Naive B cell (primary cell): ENCODE data around the gene SPAG9. TPM values are rescaled to one million over a fixed set of nuclear protein-coding genes. Genes with fewer than 3 reads are reported as not detected.
A peak's percentile ranks its signal among the peaks of the same experiment; 100 is the strongest.

Source experiments
- ATAC-seq, 2 donors: fragments of 150-1000 bp; cut with Tn5 transposase; 2 replicates each; pipeline ENCODE4 v1.10.0; 2021; ENCODE audit warnings: low read depth in 2 of 2, mild to moderate bottlenecking in 2 of 2, moderate library complexity in 2 of 2
- DNase-seq: peaks from one replicate; pipeline ENCODE4 v3.0.0; 2022
- H3K27ac Mint-ChIP-seq, 6 donors: one replicate each; pipeline ENCODE4 v1.8.0; 2020 to 2022; ENCODE audit warnings: mild to moderate bottlenecking in 6 of 6, mixed read lengths in 6 of 6, moderate library complexity in 5 of 6, inconsistent platforms in 2 of 6
- H3K27me3 Mint-ChIP-seq, 3 donors: one replicate each; pipeline ENCODE4 v1.8.0; 2021 to 2022; ENCODE audit warnings: mixed read lengths in 3 of 3, mild to moderate bottlenecking in 1 of 3
- H3K36me3 Mint-ChIP-seq, 2 donors: one replicate each; pipeline ENCODE4 v1.8.0; 2020 to 2022; ENCODE audit warnings: mixed read lengths in 2 of 2, inconsistent platforms in 1 of 2, mild to moderate bottlenecking in 1 of 2
- H3K4me1 Mint-ChIP-seq, 3 donors: one replicate each; pipeline ENCODE4 v1.8.0; 2020 to 2022; ENCODE audit warnings: mixed read lengths in 3 of 3, inconsistent platforms in 1 of 3, mild to moderate bottlenecking in 1 of 3, moderate library complexity in 1 of 3
- H3K4me3 Mint-ChIP-seq, 8 donors: one replicate each; pipeline ENCODE4 v1.8.0; 2020 to 2022; ENCODE audit warnings: mild to moderate bottlenecking in 8 of 8, mixed read lengths in 8 of 8, moderate library complexity in 8 of 8, inconsistent platforms in 2 of 8
- H3K9me3 Mint-ChIP-seq, 7 donors: one replicate each; pipeline ENCODE4 v1.8.0; 2020 to 2022; ENCODE audit warnings: mixed read lengths in 7 of 7, mild to moderate bottlenecking in 5 of 7, inconsistent platforms in 2 of 7, moderate library complexity in 1 of 7
- polyA plus RNA-seq, 6 donors: library from polyadenylated mRNA; unstranded; fragments of 300-500 nt; fragmentation: Illumina TruSeq; gene quantifications; one replicate each; pipeline ENCODE4 v1.2.3, GENCODE V29; 2021; ENCODE audit warnings: low read depth in 6 of 6

Gene SPAG9
- polyA plus RNA-seq, 6 donors from 2014 or later = 1.9 to 7.2 (median 5.2) TPM

DNA sequence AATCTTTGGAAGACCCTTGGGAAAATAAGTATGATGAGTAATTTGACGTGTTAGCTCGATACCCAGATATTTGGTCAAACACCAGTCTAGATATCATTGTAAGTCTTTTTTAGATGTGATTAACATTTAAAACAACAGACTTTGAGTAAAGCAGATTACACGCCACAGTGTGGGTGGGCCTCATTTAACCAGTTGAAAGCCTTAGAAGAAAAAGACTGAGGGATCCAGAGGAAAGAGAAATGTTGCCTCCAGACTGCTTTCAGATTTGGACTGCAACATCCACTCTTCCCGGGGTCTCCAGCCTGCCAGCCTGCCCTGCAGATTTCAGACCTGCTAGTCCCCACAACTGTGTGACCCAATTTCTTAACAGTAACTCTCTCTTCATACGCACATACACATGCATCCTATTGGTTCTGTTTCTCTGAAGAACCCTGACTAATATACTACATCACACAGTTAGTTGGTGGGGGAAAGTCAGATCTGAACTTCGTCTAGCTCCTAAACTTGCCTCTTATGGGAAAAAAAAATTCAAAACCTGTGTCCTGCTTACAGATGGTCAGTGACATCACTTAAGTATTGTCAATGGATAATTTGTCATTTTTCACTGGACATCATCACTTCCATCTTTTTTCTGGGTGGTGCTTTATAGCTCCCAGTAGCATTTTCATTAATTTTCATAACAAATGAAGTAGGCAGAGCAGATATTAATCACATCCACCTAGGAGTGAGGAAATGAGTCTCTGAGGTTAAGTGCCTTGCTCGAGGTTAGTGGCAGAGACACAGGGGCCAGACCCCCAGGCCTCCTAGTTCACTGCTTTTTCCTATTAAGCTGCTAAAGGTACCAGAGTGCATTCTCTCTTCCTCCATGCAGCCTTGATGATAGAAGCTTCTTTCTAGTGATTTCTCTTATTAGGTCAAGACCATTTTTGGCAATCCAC, 146.8 kb downstream of the SPAG9 start:
- peak overlapping the region in 2 of 6 donors; percentile 56 to 71 for H3K27ac Mint-ChIP-seq
- peaks cover 0 to 5% (median 0%) of the 10 kb centered on the region in 3 donors for H3K4me1 Mint-ChIP-seq
- ATAC-seq (no peak), DNase-seq (no peak)
- H3K4me3 Mint-ChIP-seq = no peak overlapping the region
- no peaks in the 10 kb centered on the region for H3K9me3 Mint-ChIP-seq
- H3K27me3 Mint-ChIP-seq = no peaks in the 10 kb centered on the region
- peaks cover 20 to 26% of the 10 kb centered on the region in 2 donors for H3K36me3 Mint-ChIP-seq

DNA sequence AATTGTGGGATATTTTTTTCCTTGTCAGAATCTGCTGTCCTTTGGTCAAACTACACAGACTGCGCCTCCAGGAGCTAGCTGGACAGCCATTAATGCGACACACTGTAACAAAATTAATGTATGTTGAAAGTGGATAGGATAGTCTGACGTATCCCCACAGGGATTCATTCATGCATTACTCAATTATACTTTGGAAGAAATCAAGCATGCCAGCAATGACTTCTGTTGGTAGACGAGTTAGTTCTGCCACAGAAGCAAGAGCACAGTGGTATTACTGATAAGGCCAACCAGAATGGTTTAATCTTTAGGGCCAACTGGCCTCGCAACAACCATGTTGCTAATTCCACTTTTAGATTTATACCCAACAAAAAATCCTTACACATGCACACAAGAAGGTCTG, 148.1 kb downstream of the SPAG9 start:
- peaks cover 11 to 17% of the 10 kb centered on the region in 2 donors for H3K36me3 Mint-ChIP-seq
- ATAC-seq (no peak), DNase-seq (no peak)
- H3K27ac Mint-ChIP-seq = no peak overlapping the region
- H3K27me3 Mint-ChIP-seq = no peaks in the 10 kb centered on the region
- H3K4me3 Mint-ChIP-seq = no peak overlapping the region
- no peaks in the 10 kb centered on the region for H3K9me3 Mint-ChIP-seq
- peaks cover 0 to 5% (median 0%) of the 10 kb centered on the region in 3 donors for H3K4me1 Mint-ChIP-seq

DNA sequence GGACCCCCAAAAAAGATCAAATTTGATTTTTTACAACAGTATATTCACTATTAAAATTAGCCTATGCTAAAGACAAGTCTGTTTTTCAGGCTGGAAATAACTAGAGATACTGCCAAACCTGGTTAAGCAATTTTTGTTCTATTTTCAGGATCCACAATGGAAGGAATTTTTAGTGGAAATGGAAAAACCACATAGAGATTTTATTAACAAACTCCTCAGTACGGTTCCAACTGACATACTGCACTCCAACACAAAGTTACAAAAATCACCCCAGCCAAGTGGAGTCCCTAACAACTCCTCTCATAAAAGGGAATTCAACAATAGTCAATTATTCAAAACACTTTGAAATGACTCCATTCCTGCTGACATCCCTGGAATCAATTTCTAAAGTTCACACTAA, 152.9 kb downstream of the SPAG9 start:
- no peaks in the 10 kb centered on the region for H3K9me3 Mint-ChIP-seq
- peaks cover 0 to under 1% (median 0%) of the 10 kb centered on the region in 3 donors for H3K4me1 Mint-ChIP-seq
- no peak for ATAC-seq
- H3K27ac Mint-ChIP-seq = peak overlapping the region in 1 of 6 donors; percentile 44
- no peak overlapping the region for H3K4me3 Mint-ChIP-seq
- H3K27me3 Mint-ChIP-seq = no peaks in the 10 kb centered on the region
- DNase-seq = no peak
- H3K36me3 Mint-ChIP-seq = peaks cover 12 to 18% of the 10 kb centered on the region in 2 donors

DNA sequence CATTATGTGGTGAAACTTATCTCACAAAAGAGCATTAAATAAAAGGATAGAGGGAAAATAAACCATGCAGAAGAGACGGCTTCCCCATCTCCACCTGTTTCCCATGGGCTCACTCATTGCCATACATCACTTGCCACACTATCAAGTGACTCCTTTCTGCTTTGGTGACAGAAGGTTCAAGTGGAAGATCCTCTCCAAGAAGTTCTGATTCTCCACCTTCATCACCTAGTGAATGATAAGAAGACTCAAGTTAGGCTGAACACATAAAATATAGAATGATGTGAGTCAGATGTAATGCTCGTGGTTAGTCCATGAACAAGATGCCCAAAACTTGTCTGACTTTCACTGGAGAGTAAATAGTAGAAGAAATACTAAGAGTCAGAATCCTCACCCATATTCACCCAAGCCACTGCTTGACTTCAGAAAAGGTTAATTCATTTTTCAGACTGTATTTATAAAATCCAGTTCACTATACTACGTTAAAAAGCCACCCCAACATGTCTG, 154.5 kb downstream of the SPAG9 start:
- Mint-ChIP-seq H3K9me3 (no peaks in the 10 kb centered on the region), H3K36me3 (peaks cover 17 to 18% of the 10 kb centered on the region in 2 donors), H3K4me3 (no peak overlapping the region), H3K4me1 (no peaks in the 10 kb centered on the region), H3K27ac (peak overlapping the region in 3 of 6 donors; percentile 6 to 28 (median 27)), H3K27me3 (no peaks in the 10 kb centered on the region)
- no peak for ATAC-seq
- no peak for DNase-seq

DNA sequence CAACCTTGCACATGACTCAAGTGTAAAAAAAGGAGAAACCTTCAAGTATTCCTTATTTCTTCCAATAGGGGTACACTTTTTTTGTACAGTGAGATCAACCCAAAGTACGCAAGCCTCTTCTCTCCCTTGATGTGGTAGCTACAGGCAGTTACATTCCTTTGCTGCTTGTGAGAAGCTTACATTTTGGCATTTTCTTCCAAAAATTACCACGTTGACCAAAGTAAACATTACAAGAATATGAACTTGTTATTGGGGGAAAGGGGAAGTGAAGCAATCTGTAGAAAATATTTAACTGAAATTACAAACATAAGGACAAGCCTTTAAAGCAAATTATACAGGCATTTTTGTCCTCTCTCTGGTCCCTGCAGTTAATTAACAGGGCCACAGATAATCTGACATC, 157.5 kb downstream of the SPAG9 start:
- H3K4me3 Mint-ChIP-seq = no peak overlapping the region
- no peaks in the 10 kb centered on the region for H3K9me3 Mint-ChIP-seq
- no peak overlapping the region for H3K27ac Mint-ChIP-seq
- no peaks in the 10 kb centered on the region for H3K4me1 Mint-ChIP-seq
- no peaks in the 10 kb centered on the region for H3K27me3 Mint-ChIP-seq
- peaks cover 9 to 17% of the 10 kb centered on the region in 2 donors for H3K36me3 Mint-ChIP-seq
- DNase-seq (no peak), ATAC-seq (no peak)

DNA sequence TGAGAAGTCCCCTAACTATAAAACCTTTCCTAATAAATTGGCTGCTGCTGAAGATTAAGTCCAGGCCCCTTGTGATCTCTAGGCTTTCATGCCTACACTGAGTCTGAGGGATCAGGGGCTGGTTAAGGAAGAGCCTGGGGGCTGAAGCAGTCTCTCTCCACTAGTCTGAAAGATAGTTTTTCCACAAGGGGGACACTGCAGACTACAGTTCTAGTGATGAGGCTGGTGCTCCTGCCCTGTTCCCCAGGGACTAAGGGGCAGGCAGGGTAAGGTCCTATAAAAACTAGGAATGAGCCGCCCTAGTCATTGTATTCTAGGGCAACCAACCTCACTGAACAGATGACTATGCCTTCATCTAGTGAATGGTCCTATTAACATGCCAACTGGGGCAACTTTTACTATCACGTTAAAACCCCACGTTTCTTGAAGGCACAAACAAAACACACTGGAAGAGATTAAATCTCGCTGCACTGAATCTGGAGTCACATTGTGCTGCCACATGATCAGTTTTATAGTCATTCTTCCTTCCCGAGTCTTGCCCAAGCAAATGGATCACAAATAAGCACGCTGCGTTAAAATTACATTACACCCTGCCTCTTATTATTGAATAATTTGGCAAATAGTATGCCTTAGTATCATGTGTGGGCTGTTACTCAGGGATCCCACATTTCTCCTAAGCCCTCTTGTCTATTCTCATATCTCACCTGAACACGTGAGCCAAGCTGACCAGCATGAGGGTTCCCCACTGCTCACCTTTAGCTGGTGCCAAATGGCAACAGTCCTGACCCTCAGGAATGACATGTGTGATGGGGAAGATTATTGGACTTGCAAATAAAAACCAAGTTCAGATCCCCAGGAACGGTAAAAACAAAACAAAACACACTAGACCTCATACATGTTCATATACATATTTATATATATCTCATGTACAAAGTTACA, 159.1 kb downstream of the SPAG9 start:
- peaks cover 2 to 4% (median 4%) of the 10 kb centered on the region in 3 donors for H3K4me1 Mint-ChIP-seq
- peaks cover 9 to 17% of the 10 kb centered on the region in 2 donors for H3K36me3 Mint-ChIP-seq
- DNase-seq = no peak
- no peaks in the 10 kb centered on the region for H3K9me3 Mint-ChIP-seq
- peak overlapping the region in 1 of 6 donors; percentile 82 for H3K27ac Mint-ChIP-seq
- no peaks in the 10 kb centered on the region for H3K27me3 Mint-ChIP-seq
- no peak for ATAC-seq
- no peak overlapping the region for H3K4me3 Mint-ChIP-seq

DNA sequence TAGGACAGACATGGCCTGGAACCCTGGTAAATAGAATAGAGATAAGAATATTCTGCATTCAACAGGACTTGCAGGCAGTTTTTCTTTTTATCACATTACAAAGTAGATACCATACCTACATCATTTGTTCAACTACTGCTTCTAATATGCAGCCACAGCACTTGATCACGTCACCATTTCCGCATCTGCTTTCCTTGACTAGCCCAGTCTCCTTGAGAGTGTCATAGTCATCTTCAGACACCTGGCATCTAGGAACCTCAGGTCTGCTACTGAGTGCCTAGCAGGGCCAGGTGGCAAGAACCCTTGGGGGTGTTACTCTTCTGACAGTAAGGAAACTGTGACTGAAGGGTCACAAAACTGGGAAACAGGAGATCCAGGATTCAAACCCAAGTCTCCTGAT, 161.3 kb downstream of the SPAG9 start:
- DNase-seq = no peak
- peaks cover 0 to 5% (median 0%) of the 10 kb centered on the region in 3 donors for H3K27me3 Mint-ChIP-seq
- peaks cover 0 to 9% of the 10 kb centered on the region in 2 donors for H3K36me3 Mint-ChIP-seq
- H3K4me1 Mint-ChIP-seq = peaks cover 3 to 6% (median 6%) of the 10 kb centered on the region in 3 donors
- no peak for ATAC-seq
- no peaks in the 10 kb centered on the region for H3K9me3 Mint-ChIP-seq
- peak overlapping the region in 1 of 8 donors; percentile 81 for H3K4me3 Mint-ChIP-seq
- peak overlapping the region in 1 of 6 donors; percentile 28 for H3K27ac Mint-ChIP-seq

DNA sequence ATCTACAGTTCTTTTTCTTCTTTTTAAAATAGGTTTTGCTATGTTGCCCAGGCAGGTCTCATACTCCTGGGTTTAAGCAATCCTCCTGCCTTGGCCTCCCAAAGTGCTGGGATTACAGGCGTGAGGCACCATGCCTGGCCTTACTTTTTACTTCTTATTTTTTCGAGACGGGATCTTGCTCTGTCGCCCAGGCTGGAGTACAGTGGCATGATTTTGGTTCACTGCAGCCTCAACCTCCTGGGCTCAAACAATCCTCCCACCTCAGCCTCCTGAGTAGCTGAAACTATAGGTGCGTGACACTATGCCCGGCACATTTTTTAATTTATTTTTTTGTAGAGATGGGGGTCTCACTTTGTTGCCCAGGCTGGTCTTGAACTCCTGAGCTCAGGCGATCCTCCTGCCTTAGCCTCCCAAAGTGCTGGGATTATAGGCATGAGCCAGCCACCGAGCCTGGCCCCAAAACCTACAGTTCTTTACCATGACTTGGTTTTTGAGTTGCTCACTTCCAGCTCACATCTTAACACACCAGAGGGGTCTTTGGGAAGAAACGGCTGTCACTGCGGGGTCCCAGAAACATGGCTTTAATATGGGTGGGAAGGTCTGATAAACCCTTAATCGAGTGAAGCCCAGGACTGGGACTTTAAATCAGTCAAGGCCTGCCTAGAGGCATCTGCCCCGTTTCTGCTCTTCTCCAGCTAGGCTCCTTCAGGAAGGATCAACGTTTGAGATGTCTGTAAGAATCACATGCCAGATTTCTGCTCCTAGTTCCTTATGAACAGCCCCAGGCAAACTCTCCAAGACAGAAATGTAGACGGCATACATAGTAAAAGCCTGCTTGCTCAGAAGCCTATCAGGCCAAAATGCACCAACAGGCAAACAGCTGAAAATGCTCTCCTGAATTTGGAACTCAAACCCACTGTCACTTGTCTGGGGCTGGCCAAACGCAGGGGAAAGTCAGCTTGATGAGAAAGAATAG, 162.8 kb downstream of the SPAG9 start:
- no peak for ATAC-seq
- peaks cover 3 to 6% (median 6%) of the 10 kb centered on the region in 3 donors for H3K4me1 Mint-ChIP-seq
- H3K4me3 Mint-ChIP-seq = no peak overlapping the region
- peaks cover 0 to 6% of the 10 kb centered on the region in 2 donors for H3K36me3 Mint-ChIP-seq
- peak overlapping the region in 2 of 6 donors; percentile 28 to 76 for H3K27ac Mint-ChIP-seq
- H3K9me3 Mint-ChIP-seq = no peaks in the 10 kb centered on the region
- DNase-seq = no peak
- peaks cover 0 to 13% (median 0%) of the 10 kb centered on the region in 3 donors for H3K27me3 Mint-ChIP-seq

DNA sequence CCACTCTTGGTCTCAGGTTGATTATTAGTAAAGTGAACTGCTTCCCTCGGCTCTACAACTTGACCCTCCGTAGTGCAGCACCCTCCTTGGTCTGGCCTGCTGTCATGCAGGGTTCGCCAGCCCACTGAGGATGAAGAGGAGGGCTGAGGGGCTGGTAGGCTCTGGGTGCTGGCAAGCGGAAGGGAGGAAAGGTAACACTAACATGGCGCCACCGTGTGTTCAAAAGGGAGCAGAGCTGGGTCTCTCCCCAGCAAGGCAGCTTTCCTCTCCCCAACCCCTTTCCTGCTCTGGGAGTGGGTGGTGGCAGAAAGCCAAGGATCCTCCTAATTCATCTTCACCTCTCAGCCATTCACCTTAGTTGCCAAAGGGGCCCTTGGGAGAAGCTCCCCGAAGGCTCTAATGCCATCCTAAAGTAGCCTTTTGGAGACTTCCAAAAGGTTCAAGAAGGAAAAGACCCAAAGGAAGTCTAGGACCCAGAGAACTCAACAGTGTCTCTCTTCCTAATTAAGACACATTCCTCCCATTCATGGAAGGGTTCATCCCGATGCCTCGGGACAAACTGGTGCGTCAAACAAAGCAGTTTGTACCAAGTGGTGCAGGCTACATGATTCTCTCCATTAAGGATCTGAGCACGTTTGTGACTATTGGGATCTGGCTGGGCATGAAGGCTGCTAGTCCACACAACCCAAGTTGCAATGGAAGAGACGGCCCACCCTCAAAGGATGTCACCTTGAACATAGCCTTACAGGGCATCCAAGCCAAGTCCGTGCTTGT, 163.7 kb downstream of the SPAG9 start:
- peak; percentile 87 to 95 for ATAC-seq
- Mint-ChIP-seq H3K4me1 (peaks cover 3 to 6% (median 6%) of the 10 kb centered on the region in 3 donors), H3K27ac (peak overlapping the region in 1 of 6 donors; percentile 76), H3K36me3 (peaks cover 0 to 4% of the 10 kb centered on the region in 2 donors), H3K9me3 (no peaks in the 10 kb centered on the region), H3K4me3 (no peak overlapping the region), H3K27me3 (peaks cover 0 to 13% (median 0%) of the 10 kb centered on the region in 3 donors)
- peak; percentile 48 for DNase-seq

DNA sequence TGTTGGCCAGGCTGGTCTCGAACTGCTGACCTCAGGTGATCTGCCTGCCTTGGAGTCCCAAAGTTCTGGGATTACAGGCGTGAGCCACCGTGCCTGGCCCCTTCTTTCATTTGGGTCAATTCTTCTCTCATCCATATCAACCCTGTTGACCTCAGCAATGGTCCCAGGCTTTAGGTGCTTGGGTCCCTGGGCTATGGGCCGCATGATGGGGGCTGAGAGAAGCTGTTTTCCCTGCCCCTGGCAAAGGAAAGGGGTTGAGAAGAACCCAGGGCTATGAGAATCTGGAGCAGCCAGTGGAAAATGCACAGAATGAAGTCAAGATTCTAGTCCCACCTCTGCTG, 164.3 kb downstream of the SPAG9 start:
- H3K9me3 Mint-ChIP-seq = no peaks in the 10 kb centered on the region
- no peak overlapping the region for H3K27ac Mint-ChIP-seq
- ATAC-seq (no peak), DNase-seq (no peak)
- H3K27me3 Mint-ChIP-seq = peaks cover 0 to 13% (median 0%) of the 10 kb centered on the region in 3 donors
- peaks cover 3 to 6% (median 6%) of the 10 kb centered on the region in 3 donors for H3K4me1 Mint-ChIP-seq
- no peaks in the 10 kb centered on the region for H3K36me3 Mint-ChIP-seq
- H3K4me3 Mint-ChIP-seq = no peak overlapping the region

DNA sequence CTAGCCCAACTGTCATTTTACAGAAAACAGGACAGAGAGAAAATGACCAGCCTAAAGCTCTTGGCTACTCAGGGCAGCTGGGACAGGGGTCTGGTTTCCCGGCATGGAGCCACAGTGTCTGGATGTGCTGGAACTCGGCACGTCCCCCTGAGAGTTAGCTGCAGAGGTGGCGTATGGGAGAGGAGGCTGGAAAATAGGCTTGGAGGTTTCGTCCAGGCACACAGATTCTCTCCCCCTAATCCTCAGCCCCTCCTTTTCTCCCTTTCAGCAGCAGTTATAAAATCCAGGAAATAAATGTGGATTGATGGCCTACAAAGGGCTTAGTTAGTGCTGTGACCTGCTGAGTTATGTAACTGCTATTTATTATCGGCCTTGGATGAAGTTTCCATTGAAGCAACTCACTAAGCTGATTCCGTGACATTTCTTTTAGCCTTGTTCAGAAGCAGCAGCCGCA, 165.0 kb downstream of the SPAG9 start:
- DNase-seq (no peak), ATAC-seq (no peak)
- Mint-ChIP-seq H3K27me3 (peaks cover 2 to 13% (median 4%) of the 10 kb centered on the region in 3 donors), H3K36me3 (no peaks in the 10 kb centered on the region), H3K9me3 (no peaks in the 10 kb centered on the region), H3K4me1 (peaks cover 6 to 11% (median 10%) of the 10 kb centered on the region in 3 donors), H3K27ac (no peak overlapping the region), H3K4me3 (no peak overlapping the region)
